Measurements from ENCODE around the gene STK11IP. TPM values are rescaled to one million over a fixed set of nuclear protein-coding genes. Genes with fewer than 3 reads are reported as not detected.

The STK11IP gene
- total and polyA plus RNA-seq, 2 donors (not counting 1 experiment from before 2014, with no cell fraction given) = 46.8 to 55.6 TPM

- H3K27ac ChIP-seq (ENCODE audit: low read length in 2 of 2) = no peak overlapping the region
- H3K27me3 ChIP-seq (replicated peaks in 1 of 4; ENCODE audit: control extremely low read depth in 1 of 4, control insufficient read depth in 3 of 4, insufficient read depth in 4 of 4, low read length in 3 of 4) = peaks cover 0 to 3% (median 0%) of the 10 kb centered on the region in 4 experiments
- H4K20me1 ChIP-seq (ENCODE audit: control insufficient read depth, insufficient read depth, low read length, poor library complexity, severe bottlenecking) = no peaks in the 10 kb centered on the region
- H3K4me3 ChIP-seq (ENCODE audit: control extremely low read depth in 1 of 5, extremely low read depth in 1 of 5, insufficient read depth in 1 of 5, low read depth in 2 of 5, low read length in 4 of 5) = no peak overlapping the region
- Mint-ChIP-seq H3K27me3 (peaks cover 28% of the 10 kb centered on the region), H3K9me3 (ENCODE audit: insufficient read depth) (peaks cover 10% of the 10 kb centered on the region), H3K4me3 (no peak overlapping the region), H3K4me1 (no peaks in the 10 kb centered on the region), H3K27ac (no peak overlapping the region)
- no peaks in the 10 kb centered on the region for H3K79me2 ChIP-seq (ENCODE audit: control insufficient read depth, insufficient read depth, low read length)
- peaks cover 2 to 17% (median 4%) of the 10 kb centered on the region in 3 donors for H3K9me3 ChIP-seq (ENCODE audit: control extremely low read depth in 1 of 3, control insufficient read depth in 2 of 3, insufficient read depth in 1 of 3, low read length in 2 of 3)
- H3K4me1 ChIP-seq (ENCODE audit: control insufficient read depth in 2 of 2, insufficient read depth in 2 of 2, low read length in 2 of 2) = no peaks in the 10 kb centered on the region
- no peak overlapping the region for H3K9ac ChIP-seq (ENCODE audit: low read length)
- no peak overlapping the region for H2AFZ ChIP-seq (ENCODE audit: insufficient read depth, low read depth, low read length, poor library complexity, severe bottlenecking)
- ChIA-PET CTCF (interaction anchor here (1.2 kb wide), 1 partner anchor 24 kb away, joined by 3 read pairs; no protein-coding TSS in a partner anchor), POLR2A (no interaction called here)
- H3K36me3 ChIP-seq (replicated peaks in 1 of 2; ENCODE audit: control extremely low read depth in 1 of 2, control insufficient read depth in 1 of 2, extremely low read depth in 1 of 2, insufficient read depth in 2 of 2, low read length in 1 of 2) = no peaks in the 10 kb centered on the region
- H3K4me2 ChIP-seq (replicated peaks; ENCODE audit: low read depth, low read length, poor library complexity, severe bottlenecking) = no peak overlapping the region
- TF ChIP-seq CTCF (IDR thresholded peaks at IDR 0.05) = no peak
- no peak for TF ChIP-seq EZH2 (IDR thresholded peaks at IDR 0.05; ENCODE audit: borderline replicate concordance, insufficient read depth, low read depth, low read length, poor library complexity, severe bottlenecking)
- 95% methylated on average over 2 of the region's 4 CpGs for WGBS (ENCODE audit: insufficient coverage)
- DNase-seq (no peak), ATAC-seq (ENCODE audit: low read depth) (no peak)
- intact Hi-C loops (cut with micrococcal nuclease) = no loop called here
Observed at GRCh38 chr2:219664944-219665343, 67.3 kb downstream of the STK11IP start.

- intact Hi-C loops (cut with micrococcal nuclease) = no loop called here
- peaks cover 8% of the 10 kb centered on the region for H3K9me3 Mint-ChIP-seq (ENCODE audit: insufficient read depth)
- ChIA-PET CTCF (no interaction called here), POLR2A (no interaction called here)
- no peak overlapping the region for H3K4me2 ChIP-seq (replicated peaks; ENCODE audit: low read depth, low read length, poor library complexity, severe bottlenecking)
- H4K20me1 ChIP-seq (ENCODE audit: control insufficient read depth, insufficient read depth, low read length, poor library complexity, severe bottlenecking) = no peaks in the 10 kb centered on the region
- H2AFZ ChIP-seq (ENCODE audit: insufficient read depth, low read depth, low read length, poor library complexity, severe bottlenecking) = no peak overlapping the region
- no peak overlapping the region for H3K4me3 Mint-ChIP-seq
- no peaks in the 10 kb centered on the region for H3K4me1 ChIP-seq (ENCODE audit: control insufficient read depth in 2 of 2, insufficient read depth in 2 of 2, low read length in 2 of 2)
- no peak overlapping the region for H3K9ac ChIP-seq (ENCODE audit: low read length)
- H3K27me3 Mint-ChIP-seq = peaks cover 32% of the 10 kb centered on the region
- peaks cover 0 to 11% (median 3%) of the 10 kb centered on the region in 3 donors for H3K9me3 ChIP-seq (ENCODE audit: control extremely low read depth in 1 of 3, control insufficient read depth in 2 of 3, insufficient read depth in 1 of 3, low read length in 2 of 3)
- no peak overlapping the region for H3K27ac ChIP-seq (ENCODE audit: low read length in 2 of 2)
- H3K79me2 ChIP-seq (ENCODE audit: control insufficient read depth, insufficient read depth, low read length) = no peaks in the 10 kb centered on the region
- DNase-seq = no peak
- no peak overlapping the region for H3K27ac Mint-ChIP-seq
- H3K36me3 ChIP-seq (replicated peaks in 1 of 2; ENCODE audit: control extremely low read depth in 1 of 2, control insufficient read depth in 1 of 2, extremely low read depth in 1 of 2, insufficient read depth in 2 of 2, low read length in 1 of 2) = no peaks in the 10 kb centered on the region
- WGBS (ENCODE audit: insufficient coverage) = 92% methylated on average over 5 of the region's 6 CpGs
- no peak overlapping the region for H3K4me3 ChIP-seq (ENCODE audit: control extremely low read depth in 1 of 5, extremely low read depth in 1 of 5, insufficient read depth in 1 of 5, low read depth in 2 of 5, low read length in 4 of 5)
- no peak for ATAC-seq (ENCODE audit: low read depth)
- H3K27me3 ChIP-seq (replicated peaks in 1 of 4; ENCODE audit: control extremely low read depth in 1 of 4, control insufficient read depth in 3 of 4, insufficient read depth in 4 of 4, low read length in 3 of 4) = peaks cover 0 to 3% (median 0%) of the 10 kb centered on the region in 4 experiments
- TF ChIP-seq CTCF (IDR thresholded peaks at IDR 0.05) (no peak), EZH2 (IDR thresholded peaks at IDR 0.05; ENCODE audit: borderline replicate concordance, insufficient read depth, low read depth, low read length, poor library complexity, severe bottlenecking) (no peak)
- H3K4me1 Mint-ChIP-seq = no peaks in the 10 kb centered on the region
Observed at GRCh38 chr2:219665926-219666325, 68.3 kb downstream of the STK11IP start.

Small RNAs within 50 kb of the gene (small RNA-seq; reads per million reads assigned to genes)
- gene MIR3132 (ENCODE audit: insufficient read length, low read depth, low replicate concordance) (not detected), gene RN7SKP213 (ENCODE audit: insufficient read length, low read depth, low replicate concordance) (not detected)

Other genes starting within 250 kb of the STK11IP start
- gene DNPEP, start 209.9 kb upstream of the STK11IP start, total RNA-seq = 91.1 and 91.7 TPM in 2 replicates
- 82.6 and 97.4 TPM in 2 replicates for gene DNPEP, start 209.9 kb upstream of the STK11IP start, polyA plus RNA-seq
- not detected in 2 replicates for gene DES, start 179.5 kb upstream of the STK11IP start, total RNA-seq
- gene DES, start 179.5 kb upstream of the STK11IP start, polyA plus RNA-seq = not detected in 2 replicates
- gene SPEG, start 163.0 kb upstream of the STK11IP start, total RNA-seq = 0.10 and 0.74 TPM in 2 replicates
- gene SPEG, start 163.0 kb upstream of the STK11IP start, polyA plus RNA-seq = 0.03 and 0.95 TPM in 2 replicates
- 27.8 and 32.0 TPM in 2 replicates for gene GMPPA, start 99.0 kb upstream of the STK11IP start, total RNA-seq
- 67.9 and 68.8 TPM in 2 replicates for gene GMPPA, start 99.0 kb upstream of the STK11IP start, polyA plus RNA-seq
- not detected in 2 replicates for gene ASIC4, start 83.4 kb upstream of the STK11IP start, total RNA-seq
- gene ASIC4, start 83.4 kb upstream of the STK11IP start, polyA plus RNA-seq = 0.03 TPM in 1 of 2 replicates, not detected in the other
- 1.2 and 1.3 TPM in 2 replicates for gene CHPF, start 54.0 kb upstream of the STK11IP start, total RNA-seq
- 5.2 and 8.7 TPM in 2 replicates for gene CHPF, start 54.0 kb upstream of the STK11IP start, polyA plus RNA-seq
- gene TMEM198, start 53.8 kb upstream of the STK11IP start, total RNA-seq = 0.39 TPM in 1 of 2 replicates, not detected in the other
- 1.1 and 2.3 TPM in 2 replicates for gene TMEM198, start 53.8 kb upstream of the STK11IP start, polyA plus RNA-seq
- not detected in 2 replicates for gene OBSL1, start 26.3 kb upstream of the STK11IP start, total RNA-seq
- gene OBSL1, start 26.3 kb upstream of the STK11IP start, polyA plus RNA-seq = 0.12 TPM in 1 of 2 replicates, not detected in the other
- gene INHA, start 25.5 kb upstream of the STK11IP start, total RNA-seq = not detected in 2 replicates
- not detected in 2 replicates for gene INHA, start 25.5 kb upstream of the STK11IP start, polyA plus RNA-seq
- not detected in 2 replicates for gene SLC4A3, start 29.8 kb downstream of the STK11IP start, total RNA-seq
- 0.04 and 0.16 TPM in 2 replicates for gene SLC4A3, start 29.8 kb downstream of the STK11IP start, polyA plus RNA-seq